ENCODE results near the gene SMTNL1. TPM values are rescaled to one million over a fixed set of nuclear protein-coding genes. Genes with fewer than 3 reads are reported as not detected.

SMTNL1 gene
- total and polyA plus RNA-seq, 8 donors = not detected

- FAIRE-seq (no peak), ATAC-seq (no peak), DNase-seq (no peak)
- H3K4me1 ChIP-seq = peaks cover 0 to 11% (median 11%) of the 10 kb centered on the region in 3 donors
- H3K36me3 ChIP-seq = peaks cover 0 to 11% (median 0%) of the 10 kb centered on the region in 3 donors
- H3K4me3 ChIP-seq = no peak overlapping the region
- WGBS, 2 donors = 83 to 84% methylated on average over 8 of the region's 8 CpGs
- no peak for TF ChIP-seq CTCF (IDR thresholded peaks at IDR 0.05)
- no peaks in the 10 kb centered on the region for H3K27me3 ChIP-seq
- H3K9me3 ChIP-seq = no peaks in the 10 kb centered on the region
- no peak overlapping the region for H3K27ac ChIP-seq
- intact Hi-C loops (cut with DNase I) = no loop called here
These were observed 18.6 kb downstream of the SMTNL1 start for GRCh38 chr11:57556041-57556440.

- intact Hi-C loops (cut with DNase I) = loop anchor here in 1 of 3 donors (10.0 kb wide), 1 partner anchor 85 kb away; the partner anchor contains the start of gene YPEL4
- WGBS, 2 donors = 78% methylated on average over 4 of the region's 4 CpGs
- H3K4me1 ChIP-seq = no peaks in the 10 kb centered on the region
- ATAC-seq (no peak), FAIRE-seq (no peak), DNase-seq (no peak)
- no peak for TF ChIP-seq CTCF (IDR thresholded peaks at IDR 0.05)
- H3K27me3 ChIP-seq = no peaks in the 10 kb centered on the region
- no peak overlapping the region for H3K27ac ChIP-seq
- no peak overlapping the region for H3K4me3 ChIP-seq
- H3K9me3 ChIP-seq = no peaks in the 10 kb centered on the region
- H3K36me3 ChIP-seq = no peaks in the 10 kb centered on the region
These were observed 22.8 kb downstream of the SMTNL1 start for GRCh38 chr11:57560146-57560545.

- 64 to 71% methylated on average over 4 of the region's 4 CpGs for WGBS, 2 donors
- no peak for FAIRE-seq
- no peak for TF ChIP-seq CTCF (IDR thresholded peaks at IDR 0.05)
These were observed 25.2 kb downstream of the SMTNL1 start for GRCh38 chr11:57562596-57562995.

GRCh38 chr11:57566005-57566904, 28.9 kb downstream of the SMTNL1 start:
- Histone ChIP-seq H3K4me3 (peak overlapping the region; percentile 3 to 83 (median 40)), H3K27me3 (no peaks in the 10 kb centered on the region), H3K36me3 (no peaks in the 10 kb centered on the region), H3K27ac (peak overlapping the region in 3 of 4 donors; percentile 41 to 81 (median 61)), H3K9me3 (no peaks in the 10 kb centered on the region), H3K4me1 (peaks cover 0 to 12% (median 0%) of the 10 kb centered on the region in 3 donors)
- TF ChIP-seq CTCF (IDR thresholded peaks at IDR 0.05) = no peak
- ATAC-seq (peak; percentile 28 to 78 (median 64)), FAIRE-seq (peak; percentile 69), DNase-seq (peak in 1 of 6 donors; percentile 40)
- WGBS, 2 donors = 64 to 75% methylated on average over 4 of the region's 4 CpGs
- intact Hi-C loops (cut with DNase I) = loop anchor here in 2 of 3 donors (5.0 to 10.0 kb wide), 2 partner anchors 79 to 81 kb away; partner anchors contain the start of gene YPEL4 (in 2 of the 2)

More at GRCh38 chr11:57562596-57562995, 25.2 kb downstream of the SMTNL1 start:
- Histone ChIP-seq H3K27me3 (no peaks in the 10 kb centered on the region), H3K9me3 (no peaks in the 10 kb centered on the region), H3K27ac (no peak overlapping the region), H3K4me1 (peaks cover 0 to 9% (median 0%) of the 10 kb centered on the region in 3 donors), H3K4me3 (no peak overlapping the region), H3K36me3 (no peaks in the 10 kb centered on the region)
- DNase-seq (no peak), ATAC-seq (no peak)
- intact Hi-C loops (cut with DNase I) = loop anchor here in 1 of 3 donors (10.0 kb wide), 1 partner anchor 82 kb away; the partner anchor contains the start of gene YPEL4
